Peyer's patch (tissue), 4 donors: ENCODE results near the gene ATXN1. TPM values are rescaled to one million over a fixed set of nuclear protein-coding genes. Genes with fewer than 3 reads are reported as not detected.

Source experiments
- DNase-seq, 3 donors: peaks; one replicate each; pipeline ENCODE4 v3.0.0-alpha.2; 2017 to 2019
- H3K27ac ChIP-seq, 4 donors: fragments of 200-600 bp; sonication (generic); one replicate each; pipeline ENCODE4 v1.5.1; 2016 to 2019
- H3K27me3 ChIP-seq, 2 donors: fragments of 200-600 bp; sonication (generic); one replicate each; pipeline ENCODE4 v1.5.1; 2019
- H3K36me3 ChIP-seq, 3 donors: fragments of 200-600 bp; sonication (generic); one replicate each; pipeline ENCODE4 v1.5.1; 2016 to 2019
- H3K4me1 ChIP-seq, 4 donors: fragments of 200-600 bp; sonication (generic); one replicate each; pipeline ENCODE4 v1.5.1; 2016 to 2019
- H3K4me3 ChIP-seq, 4 donors: fragments of 200-600 bp; sonication (generic); 1 replicate in 3 of 4; 2 replicates in 1 of 4; pipeline ENCODE4 v1.5.1; 2016 to 2019; ENCODE audit warnings: mild to moderate bottlenecking in 1 of 4
- H3K9me3 ChIP-seq, 4 donors: fragments of 200-600 bp; sonication (generic); one replicate each; pipeline ENCODE4 v1.5.1; 2016 to 2019; ENCODE audit warnings: mild to moderate bottlenecking in 1 of 4
- CTCF ChIP-seq, 6 experiments: fragments of 450-650 bp in 4 of 6; fragments of 200-600 bp in 2 of 6; sonication (generic) in 1 of 6; IDR thresholded peaks; one replicate each; pipeline ENCODE4 v1.5.1; 2017 to 2019; ENCODE audit warnings: antibody characterized with exemption in 6 of 6, mild to moderate bottlenecking in 3 of 6, moderate library complexity in 1 of 6
- POLR2A ChIP-seq, 2 donors: fragments of 450-650 bp; IDR thresholded peaks; one replicate each; pipeline ENCODE4 v1.5.1; 2017; ENCODE audit warnings: antibody characterized with exemption in 2 of 2, mild to moderate bottlenecking in 2 of 2, moderate library complexity in 2 of 2
- total RNA-seq, 4 donors: library from RNA; depleted of rRNA; stranded (reverse); fragments of >200 nt; gene quantifications; one replicate each; pipeline ENCODE4 v1.1.0, GENCODE V29; 2016

Gene ATXN1
- total RNA-seq, 4 donors from 2014 or later = 34.7 to 48.5 (median 43.1) TPM

- H3K27me3 ChIP-seq = no peaks in the 10 kb centered on the region
- H3K9me3 ChIP-seq = no peaks in the 10 kb centered on the region
- TF ChIP-seq POLR2A (IDR thresholded peaks at IDR 0.05) (no peak), CTCF (IDR thresholded peaks at IDR 0.05) (no peak)
- H3K27ac ChIP-seq = no peak overlapping the region
- DNase-seq = no peak
- H3K4me1 ChIP-seq = no peaks in the 10 kb centered on the region
- H3K4me3 ChIP-seq = no peak overlapping the region
- no peaks in the 10 kb centered on the region for H3K36me3 ChIP-seq
Observed at GRCh38 chr6:16800341-16800740, 39.1 kb upstream of the ATXN1 start.

GRCh38 chr6:16799279-16800193 lies 38.3 kb upstream of the ATXN1 start:
- Histone ChIP-seq H3K27ac (no peak overlapping the region), H3K9me3 (no peaks in the 10 kb centered on the region), H3K27me3 (no peaks in the 10 kb centered on the region), H3K4me1 (no peaks in the 10 kb centered on the region), H3K4me3 (no peak overlapping the region), H3K36me3 (no peaks in the 10 kb centered on the region)
- DNase-seq = no peak
- TF ChIP-seq CTCF (IDR thresholded peaks at IDR 0.05) = no peak
- TF ChIP-seq POLR2A (IDR thresholded peaks at IDR 0.05) = no peak

- H3K36me3 ChIP-seq = no peaks in the 10 kb centered on the region
- TF ChIP-seq CTCF (IDR thresholded peaks at IDR 0.05) = no peak
- no peak for TF ChIP-seq POLR2A (IDR thresholded peaks at IDR 0.05)
- no peak for DNase-seq
- no peaks in the 10 kb centered on the region for H3K27me3 ChIP-seq
- no peaks in the 10 kb centered on the region for H3K4me1 ChIP-seq
- H3K4me3 ChIP-seq = no peak overlapping the region
- H3K9me3 ChIP-seq = no peaks in the 10 kb centered on the region
- no peak overlapping the region for H3K27ac ChIP-seq
Observed at GRCh38 chr6:16793828-16794412, 32.7 kb upstream of the ATXN1 start.

GRCh38 chr6:16789329-16790038 lies 28.2 kb upstream of the ATXN1 start:
- no peak overlapping the region for H3K27ac ChIP-seq
- H3K9me3 ChIP-seq = no peaks in the 10 kb centered on the region
- DNase-seq = no peak
- no peaks in the 10 kb centered on the region for H3K27me3 ChIP-seq
- H3K4me1 ChIP-seq = no peaks in the 10 kb centered on the region
- TF ChIP-seq CTCF (IDR thresholded peaks at IDR 0.05) = no peak
- TF ChIP-seq POLR2A (IDR thresholded peaks at IDR 0.05) = no peak
- no peak overlapping the region for H3K4me3 ChIP-seq
- no peaks in the 10 kb centered on the region for H3K36me3 ChIP-seq

- no peak for DNase-seq
- Histone ChIP-seq H3K4me1 (no peaks in the 10 kb centered on the region), H3K4me3 (no peak overlapping the region), H3K9me3 (no peaks in the 10 kb centered on the region), H3K27ac (no peak overlapping the region), H3K36me3 (no peaks in the 10 kb centered on the region), H3K27me3 (no peaks in the 10 kb centered on the region)
- no peak for TF ChIP-seq CTCF (IDR thresholded peaks at IDR 0.05)
- no peak for TF ChIP-seq POLR2A (IDR thresholded peaks at IDR 0.05)
Observed at GRCh38 chr6:16787128-16787682, 25.9 kb upstream of the ATXN1 start.
